ENCODE data around the gene C2CD2L. TPM values are rescaled to one million over a fixed set of nuclear protein-coding genes. Genes with fewer than 3 reads are reported as not detected.

C2CD2L gene
- total and polyA plus RNA-seq, 2 donors (not counting 1 experiment from before 2014, with no cell fraction given), result 3.0 TPM

- H3K27me3 ChIP-seq (ENCODE audit: control insufficient read depth, insufficient read depth, low read length), result no peaks in the 10 kb centered on the region
- peak within 1 kb of the TSS; percentile 97 for H2AFZ ChIP-seq (ENCODE audit: low read length)
- peaks cover 13% of the 10 kb centered on the region for H3K79me2 ChIP-seq (ENCODE audit: control insufficient read depth, insufficient read depth, low read length)
- no peaks in the 10 kb centered on the region for H4K20me1 ChIP-seq (ENCODE audit: control insufficient read depth, extremely low read depth, insufficient read depth, low read length)
- peak within 1 kb of the TSS; percentile 89 for H3K4me2 ChIP-seq (ENCODE audit: extremely low read depth, insufficient read depth, low read length)
- peak; percentile 95 to 96 for DNase-seq (ENCODE audit: low read depth in 2 of 2)
- H3K9ac ChIP-seq (ENCODE audit: insufficient read depth, low read length), result peak within 1 kb of the TSS; percentile 96
- peak within 1 kb of the TSS; percentile 96 for H3K27ac ChIP-seq (ENCODE audit: insufficient read depth, low read length)
- H3K4me1 ChIP-seq (ENCODE audit: control insufficient read depth, extremely low read depth, insufficient read depth, low read length), result peaks cover 4% of the 10 kb centered on the region
- H3K9me3 ChIP-seq (ENCODE audit: control insufficient read depth, insufficient read depth, low read depth, low read length), result no peaks in the 10 kb centered on the region
- TF ChIP-seq EZH2 (IDR thresholded peaks at IDR 0.05; ENCODE audit: low read length, missing control alignments) (no peak), CTCF (conservative IDR thresholded peaks at IDR 0.05 in 1 of 2, IDR thresholded peaks at IDR 0.05 in 1 of 2; ENCODE audit: low read depth in 1 of 2, low read length in 2 of 2) (no peak)
- peak within 1 kb of the TSS; percentile 81 to 98 (median 90) for H3K4me3 ChIP-seq (replicated peaks in 1 of 4; ENCODE audit: control extremely low read depth in 1 of 4, insufficient read depth in 1 of 4, low read depth in 3 of 4, low read length in 4 of 4)
- H3K36me3 ChIP-seq (ENCODE audit: control insufficient read depth, insufficient read depth, low read length), result peaks cover 11% of the 10 kb centered on the region
Observed at GRCh38 chr11:119084663-119085436, 22.3 kb upstream of the C2CD2L start, which contains the start of gene HMBS. TSS of gene HMBS (plus strand) at chr11:119084881. CDS start at chr11:119085034, 153 bp downstream.

- Histone ChIP-seq H3K79me2 (ENCODE audit: control insufficient read depth, insufficient read depth, low read length) (peaks cover 13% of the 10 kb centered on the region), H3K4me3 (replicated peaks in 1 of 4; ENCODE audit: control extremely low read depth in 1 of 4, insufficient read depth in 1 of 4, low read depth in 3 of 4, low read length in 4 of 4) (peak overlapping the region; percentile 81 to 98 (median 90)), H3K27ac (ENCODE audit: insufficient read depth, low read length) (peak overlapping the region; percentile 96), H3K27me3 (ENCODE audit: control insufficient read depth, insufficient read depth, low read length) (no peaks in the 10 kb centered on the region), H3K9ac (ENCODE audit: insufficient read depth, low read length) (peak overlapping the region; percentile 96), H4K20me1 (ENCODE audit: control insufficient read depth, extremely low read depth, insufficient read depth, low read length) (no peaks in the 10 kb centered on the region), H3K4me2 (ENCODE audit: extremely low read depth, insufficient read depth, low read length) (peak overlapping the region; percentile 89), H3K36me3 (ENCODE audit: control insufficient read depth, insufficient read depth, low read length) (peaks cover 13% of the 10 kb centered on the region), H3K9me3 (ENCODE audit: control insufficient read depth, insufficient read depth, low read depth, low read length) (no peaks in the 10 kb centered on the region), H2AFZ (ENCODE audit: low read length) (peak overlapping the region; percentile 94), H3K4me1 (ENCODE audit: control insufficient read depth, extremely low read depth, insufficient read depth, low read length) (peaks cover 4% of the 10 kb centered on the region)
- peak in 1 of 2 donors; percentile 30 for DNase-seq (ENCODE audit: low read depth in 2 of 2)
- no peak for TF ChIP-seq EZH2 (IDR thresholded peaks at IDR 0.05; ENCODE audit: low read length, missing control alignments)
- no peak for TF ChIP-seq CTCF (conservative IDR thresholded peaks at IDR 0.05 in 1 of 2, IDR thresholded peaks at IDR 0.05 in 1 of 2; ENCODE audit: low read depth in 1 of 2, low read length in 2 of 2)
Observed at GRCh38 chr11:119085437-119085847, 21.7 kb upstream of the C2CD2L start.

GRCh38 chr11:119087123-119087522 is 20.0 kb upstream of the C2CD2L start:
- H3K4me1 ChIP-seq (ENCODE audit: control insufficient read depth, extremely low read depth, insufficient read depth, low read length), result peaks cover 6% of the 10 kb centered on the region
- H2AFZ ChIP-seq (ENCODE audit: low read length), result no peak overlapping the region
- H3K36me3 ChIP-seq (ENCODE audit: control insufficient read depth, insufficient read depth, low read length), result peaks cover 5% of the 10 kb centered on the region
- H3K79me2 ChIP-seq (ENCODE audit: control insufficient read depth, insufficient read depth, low read length), result peaks cover 15% of the 10 kb centered on the region
- TF ChIP-seq CTCF (conservative IDR thresholded peaks at IDR 0.05 in 1 of 2, IDR thresholded peaks at IDR 0.05 in 1 of 2; ENCODE audit: low read depth in 1 of 2, low read length in 2 of 2) (no peak), EZH2 (IDR thresholded peaks at IDR 0.05; ENCODE audit: low read length, missing control alignments) (no peak)
- no peak for DNase-seq (ENCODE audit: low read depth in 2 of 2)
- no peaks in the 10 kb centered on the region for H3K9me3 ChIP-seq (ENCODE audit: control insufficient read depth, insufficient read depth, low read depth, low read length)
- no peaks in the 10 kb centered on the region for H3K27me3 ChIP-seq (ENCODE audit: control insufficient read depth, insufficient read depth, low read length)
- H3K4me2 ChIP-seq (ENCODE audit: extremely low read depth, insufficient read depth, low read length), result no peak overlapping the region
- H3K27ac ChIP-seq (ENCODE audit: insufficient read depth, low read length), result no peak overlapping the region
- no peak overlapping the region for H3K4me3 ChIP-seq (replicated peaks in 1 of 4; ENCODE audit: control extremely low read depth in 1 of 4, insufficient read depth in 1 of 4, low read depth in 3 of 4, low read length in 4 of 4)
- no peaks in the 10 kb centered on the region for H4K20me1 ChIP-seq (ENCODE audit: control insufficient read depth, extremely low read depth, insufficient read depth, low read length)
- no peak overlapping the region for H3K9ac ChIP-seq (ENCODE audit: insufficient read depth, low read length)

All from fibroblast of lung (primary cell).